HG03095 (cell line): ENCODE results near the gene MAP4K1.
"Not testable (repeated sequence)": the region's sequence is repeated elsewhere in the genome, so short reads cannot be mapped to it uniquely, and the experiment has no call there.

Experiments
- ATAC-seq: cut with Tn5 transposase; IDR thresholded peaks from one replicate; pipeline ENCODE4 v1.9.1; 2021; ENCODE audit warnings: moderate library complexity; ENCODE audit not compliant: unreplicated experiment

MAP4K1 gene

GRCh38 chr19:38579304-38579703, 38.4 kb downstream of the MAP4K1 start:
- ATAC-seq = not testable (repeated sequence)

GRCh38 chr19:38577826-38578225, 39.9 kb downstream of the MAP4K1 start:
- no peak for ATAC-seq

- no peak for ATAC-seq
Observed at GRCh38 chr19:38571682-38572081, 46.1 kb downstream of the MAP4K1 start.

GRCh38 chr19:38569368-38569983, 48.3 kb downstream of the MAP4K1 start:
- ATAC-seq = no peak

- no peak for ATAC-seq
Observed at GRCh38 chr19:38565691-38566105, 52.1 kb downstream of the MAP4K1 start.

GRCh38 chr19:38564981-38565690, 52.6 kb downstream of the MAP4K1 start:
- ATAC-seq = no peak

- ATAC-seq = no peak
Observed at GRCh38 chr19:38563475-38563874, 54.3 kb downstream of the MAP4K1 start.

- no peak for ATAC-seq
Observed at GRCh38 chr19:38562096-38562495, 55.7 kb downstream of the MAP4K1 start.

GRCh38 chr19:38561658-38562057, 56.1 kb downstream of the MAP4K1 start:
- no peak for ATAC-seq

- ATAC-seq = no peak
Observed at GRCh38 chr19:38561053-38561606, 56.6 kb downstream of the MAP4K1 start.

GRCh38 chr19:38559428-38560401, 58.0 kb downstream of the MAP4K1 start:
- peak; percentile 63 for ATAC-seq

GRCh38 chr19:38558933-38559332, 58.8 kb downstream of the MAP4K1 start:
- ATAC-seq = not testable (repeated sequence)

- no peak for ATAC-seq
Observed at GRCh38 chr19:38557205-38557799, 60.5 kb downstream of the MAP4K1 start.

- no peak for ATAC-seq
Observed at GRCh38 chr19:38556521-38557174, 61.1 kb downstream of the MAP4K1 start.

GRCh38 chr19:38555200-38555599, 62.6 kb downstream of the MAP4K1 start:
- no peak for ATAC-seq

GRCh38 chr19:38554676-38555141, 63.0 kb downstream of the MAP4K1 start:
- ATAC-seq = no peak

- ATAC-seq = not testable (repeated sequence)
Observed at GRCh38 chr19:38553239-38553638, 64.5 kb downstream of the MAP4K1 start.

GRCh38 chr19:38551450-38551813, 66.3 kb downstream of the MAP4K1 start:
- ATAC-seq = peak; percentile 61

GRCh38 chr19:38550376-38550775, 67.4 kb downstream of the MAP4K1 start:
- no peak for ATAC-seq

- no peak for ATAC-seq
Observed at GRCh38 chr19:38549942-38550341, 67.8 kb downstream of the MAP4K1 start.
